Stimulated activated CD8-positive, alpha-beta memory T cell treated with anti-CD3 and anti-CD28 coated beads, Interleukin-15, amount 100 ng/mL, for 4 hours (primary cell): Measurements from ENCODE around the gene TLCD4.

ENCODE experiments used
- DNase-seq, 2 donors: peaks; one replicate each; pipeline ENCODE4 v3.0.0-alpha.2; 2020; ENCODE audit warnings: low read depth in 2 of 2

TLCD4 gene

GRCh38 chr1:95095833-95096217 is 21.3 kb upstream of the TLCD4 start:
- DNase-seq: no peak

GRCh38 chr1:95096218-95096841 is 20.8 kb upstream of the TLCD4 start:
- DNase-seq: no peak

- no peak for DNase-seq
Measured at GRCh38 chr1:95097426-95097825, 19.7 kb upstream of the TLCD4 start.

- DNase-seq: no peak
Measured at GRCh38 chr1:95098196-95098595, 19.0 kb upstream of the TLCD4 start.

- no peak for DNase-seq
Measured at GRCh38 chr1:95108792-95109191, 8.4 kb upstream of the TLCD4 start.

- no peak for DNase-seq
Measured at GRCh38 chr1:95111014-95111413, 6.1 kb upstream of the TLCD4 start.

GRCh38 chr1:95113684-95114083 is 3.5 kb upstream of the TLCD4 start:
- no peak for DNase-seq

GRCh38 chr1:95115708-95116137 is 1.4 kb upstream of the TLCD4 start:
- no peak for DNase-seq

GRCh38 chr1:95116580-95117206 is 462 bp upstream of the TLCD4 start:
- DNase-seq: peak in 1 of 2 donors; percentile 5

GRCh38 chr1:95118067-95118499 is 928 bp downstream of the TLCD4 start:
- no peak for DNase-seq

- DNase-seq: no peak
Measured at GRCh38 chr1:95118710-95119109, 1.6 kb downstream of the TLCD4 start.

- no peak for DNase-seq
Measured at GRCh38 chr1:95119273-95119672, 2.1 kb downstream of the TLCD4 start.

GRCh38 chr1:95122151-95122697 is 5.1 kb downstream of the TLCD4 start:
- DNase-seq: no peak

- DNase-seq: no peak
Measured at GRCh38 chr1:95124342-95124741, 7.2 kb downstream of the TLCD4 start.

- no peak for DNase-seq
Measured at GRCh38 chr1:95126366-95126765, 9.2 kb downstream of the TLCD4 start.

GRCh38 chr1:95126846-95127245 is 9.7 kb downstream of the TLCD4 start:
- no peak for DNase-seq

GRCh38 chr1:95127380-95127779 is 10.2 kb downstream of the TLCD4 start:
- no peak for DNase-seq

GRCh38 chr1:95132762-95133161 is 15.6 kb downstream of the TLCD4 start:
- DNase-seq: no peak

- DNase-seq: no peak
Measured at GRCh38 chr1:95133687-95134086, 16.5 kb downstream of the TLCD4 start.

GRCh38 chr1:95138223-95138622 is 21.1 kb downstream of the TLCD4 start:
- DNase-seq: no peak

GRCh38 chr1:95139039-95139438 is 21.9 kb downstream of the TLCD4 start:
- no peak for DNase-seq

GRCh38 chr1:95140791-95141190 is 23.6 kb downstream of the TLCD4 start:
- DNase-seq: no peak

- DNase-seq: no peak
Measured at GRCh38 chr1:95145493-95145892, 28.3 kb downstream of the TLCD4 start.
